Cardiac muscle cell (in vitro differentiated cells and primary cell): ENCODE results near the gene CENPU. TPM values are rescaled to one million over a fixed set of nuclear protein-coding genes. Genes with fewer than 3 reads are reported as not detected.
A peak's percentile ranks its signal among the peaks of the same experiment; 100 is the strongest.

Source experiments
- DNase-seq, 2 donors: peaks; one replicate each; pipeline versions ENCODE4 v3.0.0 to v3.0.0-alpha.2; 2010 to 2017; ENCODE audit warnings: low read depth in 1 of 2, low spot score in 1 of 2
- H3K27ac ChIP-seq: fragments of 200-600 bp; sonication (generic); 2 replicates; pipeline ENCODE4 v1.5.1; 2016
- H3K27me3 ChIP-seq: fragments of 200-600 bp; sonication (generic); 2 replicates; pipeline ENCODE4 v1.6.0; 2016; ENCODE audit warnings: control low read depth
- H3K36me3 ChIP-seq: fragments of 200-600 bp; sonication (generic); 2 replicates; pipeline ENCODE4 v1.5.1; 2016; ENCODE audit warnings: control low read depth
- H3K4me1 ChIP-seq: fragments of 200-600 bp; sonication (generic); 2 replicates; pipeline ENCODE4 v1.8.1; 2017; ENCODE audit warnings: low read depth, mild to moderate bottlenecking, mixed run types
- H3K4me3 ChIP-seq: fragments of 200-600 bp; sonication (generic); 2 replicates; pipeline ENCODE4 v1.5.1; 2016; ENCODE audit warnings: mild to moderate bottlenecking
- H3K9me3 ChIP-seq: fragments of 200-600 bp; sonication (generic); 2 replicates; pipeline ENCODE4 v1.5.1; 2017; ENCODE audit warnings: low read depth, mild to moderate bottlenecking, control low read depth
- polyA plus RNA-seq: library from polyadenylated mRNA; unstranded; fragments of >200 nt; fragmentation: Nextera tagmentation; extraction: Ambion mirVana; gene quantifications from 2 replicates; pipeline ENCODE4 v1.2.1, GENCODE V29; 2016
- total RNA-seq: library from RNA; depleted of rRNA; stranded (reverse); fragments of >200 nt; gene quantifications from 2 replicates; pipeline ENCODE4 v1.2.3, GENCODE V29; 2016
- TF ChIP-seq, protein P1 (sequence below): IDR thresholded peaks from 2 replicates; pipeline ENCODE4 v1.5.1; 2012; ENCODE audit warnings: low read depth, mild to moderate bottlenecking, low read length

CENPU gene
- total and polyA plus RNA-seq, 2 experiments from 2014 or later: 8.7 to 9.9 TPM

DNA sequence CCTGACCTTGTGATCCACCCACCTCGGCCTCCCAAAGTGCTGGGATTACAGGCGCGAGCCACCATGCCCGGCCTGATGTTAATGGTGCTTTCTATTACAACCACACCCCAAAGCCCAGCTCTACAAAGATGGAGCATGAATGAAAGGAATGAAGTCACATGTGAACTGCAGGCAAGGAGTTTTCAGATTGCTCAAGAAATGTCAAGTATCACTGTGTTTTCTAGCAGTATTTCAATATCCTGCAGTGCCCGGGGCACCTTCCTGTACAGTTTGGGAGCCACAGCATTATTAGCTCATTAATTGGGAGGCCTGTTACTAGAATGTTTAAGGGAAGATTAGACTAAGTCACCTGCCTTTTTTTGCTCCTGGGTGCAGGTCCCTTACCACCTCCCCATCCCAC, 44.2 kb downstream of the CENPU start:
- H3K4me1 ChIP-seq: peaks cover 1% of the 10 kb centered on the region
- peaks cover 5% of the 10 kb centered on the region for H3K36me3 ChIP-seq
- no peaks in the 10 kb centered on the region for H3K27me3 ChIP-seq
- no peak for DNase-seq
- H3K4me3 ChIP-seq: no peak overlapping the region
- TF ChIP-seq, protein P1, sequence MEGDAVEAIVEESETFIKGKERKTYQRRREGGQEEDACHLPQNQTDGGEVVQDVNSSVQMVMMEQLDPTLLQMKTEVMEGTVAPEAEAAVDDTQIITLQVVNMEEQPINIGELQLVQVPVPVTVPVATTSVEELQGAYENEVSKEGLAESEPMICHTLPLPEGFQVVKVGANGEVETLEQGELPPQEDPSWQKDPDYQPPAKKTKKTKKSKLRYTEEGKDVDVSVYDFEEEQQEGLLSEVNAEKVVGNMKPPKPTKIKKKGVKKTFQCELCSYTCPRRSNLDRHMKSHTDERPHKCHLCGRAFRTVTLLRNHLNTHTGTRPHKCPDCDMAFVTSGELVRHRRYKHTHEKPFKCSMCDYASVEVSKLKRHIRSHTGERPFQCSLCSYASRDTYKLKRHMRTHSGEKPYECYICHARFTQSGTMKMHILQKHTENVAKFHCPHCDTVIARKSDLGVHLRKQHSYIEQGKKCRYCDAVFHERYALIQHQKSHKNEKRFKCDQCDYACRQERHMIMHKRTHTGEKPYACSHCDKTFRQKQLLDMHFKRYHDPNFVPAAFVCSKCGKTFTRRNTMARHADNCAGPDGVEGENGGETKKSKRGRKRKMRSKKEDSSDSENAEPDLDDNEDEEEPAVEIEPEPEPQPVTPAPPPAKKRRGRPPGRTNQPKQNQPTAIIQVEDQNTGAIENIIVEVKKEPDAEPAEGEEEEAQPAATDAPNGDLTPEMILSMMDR: no peak
- H3K9me3 ChIP-seq: no peaks in the 10 kb centered on the region
- H3K27ac ChIP-seq: no peak overlapping the region

DNA sequence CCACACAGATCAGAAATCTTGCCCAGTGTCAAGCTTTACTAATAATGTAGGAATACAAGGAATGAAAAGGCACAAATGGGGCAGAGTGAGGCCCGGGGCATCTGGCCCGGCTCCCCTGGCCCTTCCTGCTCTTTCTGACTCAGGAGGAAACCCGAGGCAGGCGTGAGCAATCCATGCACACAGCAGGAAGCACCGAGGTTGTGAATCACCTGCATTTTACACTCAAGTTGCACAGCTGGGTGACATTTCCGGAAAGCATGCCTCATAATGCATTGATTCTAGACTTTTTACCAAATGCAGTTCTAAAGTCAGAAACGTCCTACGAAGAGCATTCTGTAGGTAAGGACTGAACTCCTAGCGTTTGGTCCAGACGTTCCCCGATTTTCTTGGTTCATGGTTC, 45.4 kb downstream of the CENPU start:
- no peaks in the 10 kb centered on the region for H3K4me1 ChIP-seq
- peaks cover 5% of the 10 kb centered on the region for H3K36me3 ChIP-seq
- H3K9me3 ChIP-seq: no peaks in the 10 kb centered on the region
- peak in 1 of 2 donors; percentile 84 for DNase-seq
- H3K4me3 ChIP-seq: no peak overlapping the region
- no peaks in the 10 kb centered on the region for H3K27me3 ChIP-seq
- no peak overlapping the region for H3K27ac ChIP-seq
- TF ChIP-seq, protein P1: no peak

DNA sequence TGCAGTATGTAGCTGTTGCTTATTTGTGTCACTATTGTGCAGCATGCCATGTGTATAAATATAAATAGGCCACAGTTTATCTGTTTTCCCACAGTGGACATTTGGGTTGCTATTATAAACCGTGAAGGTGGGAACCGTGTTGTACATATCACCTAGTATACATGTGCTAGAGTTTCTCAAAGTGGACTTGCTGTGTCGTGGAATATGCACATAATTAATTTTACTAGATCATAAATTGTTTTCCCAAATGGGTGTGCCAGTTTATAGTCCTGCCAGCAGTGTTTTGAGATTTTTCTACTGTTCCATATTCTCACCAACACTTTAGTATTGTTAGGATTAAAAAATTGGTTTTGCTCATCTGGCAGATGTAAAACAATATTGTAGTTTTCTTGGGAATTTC, 45.9 kb downstream of the CENPU start:
- H3K9me3 ChIP-seq: no peaks in the 10 kb centered on the region
- TF ChIP-seq, protein P1: no peak
- no peaks in the 10 kb centered on the region for H3K27me3 ChIP-seq
- no peak for DNase-seq
- no peaks in the 10 kb centered on the region for H3K4me1 ChIP-seq
- H3K27ac ChIP-seq: no peak overlapping the region
- H3K36me3 ChIP-seq: peaks cover 3% of the 10 kb centered on the region
- no peak overlapping the region for H3K4me3 ChIP-seq

DNA sequence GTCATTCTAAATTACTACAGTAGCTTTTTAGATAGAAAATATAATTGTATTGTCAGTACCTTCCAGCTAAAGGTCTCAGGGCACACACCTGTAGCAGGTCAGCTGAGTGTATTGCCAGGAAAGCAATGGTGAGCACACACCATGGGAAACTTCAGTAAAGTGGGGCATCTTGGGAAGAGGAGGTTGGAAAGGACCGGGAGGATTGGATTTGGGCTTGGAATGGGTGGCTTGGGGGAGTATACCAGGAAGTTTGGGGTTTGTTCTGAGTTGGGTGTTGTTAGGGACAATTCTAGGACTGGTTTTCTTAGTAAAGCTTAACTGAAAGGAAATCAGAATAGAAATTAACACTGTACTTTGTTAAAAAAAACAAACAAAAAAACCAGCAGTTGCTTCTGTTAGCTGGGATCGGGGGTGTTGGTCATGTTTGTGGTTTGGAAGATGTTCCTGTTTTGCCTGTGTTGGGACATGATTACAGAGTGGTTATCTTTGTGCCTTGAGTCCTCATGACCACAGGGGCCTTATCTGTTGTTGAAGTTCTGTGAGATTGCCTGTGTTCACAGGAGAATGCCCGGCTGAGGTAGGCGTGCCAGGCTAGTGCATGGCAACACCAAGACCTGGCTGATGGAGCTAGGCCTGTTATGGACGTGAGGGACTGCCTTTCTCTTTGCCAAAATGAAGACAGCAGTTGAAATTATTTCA, 49.3 kb downstream of the CENPU start:
- H3K27ac ChIP-seq: no peak overlapping the region
- H3K9me3 ChIP-seq: no peaks in the 10 kb centered on the region
- H3K27me3 ChIP-seq: no peaks in the 10 kb centered on the region
- no peak overlapping the region for H3K4me3 ChIP-seq
- no peaks in the 10 kb centered on the region for H3K4me1 ChIP-seq
- peaks cover 3% of the 10 kb centered on the region for H3K36me3 ChIP-seq
- peak in 1 of 2 donors; percentile 59 for DNase-seq
- TF ChIP-seq, protein P1: no peak

DNA sequence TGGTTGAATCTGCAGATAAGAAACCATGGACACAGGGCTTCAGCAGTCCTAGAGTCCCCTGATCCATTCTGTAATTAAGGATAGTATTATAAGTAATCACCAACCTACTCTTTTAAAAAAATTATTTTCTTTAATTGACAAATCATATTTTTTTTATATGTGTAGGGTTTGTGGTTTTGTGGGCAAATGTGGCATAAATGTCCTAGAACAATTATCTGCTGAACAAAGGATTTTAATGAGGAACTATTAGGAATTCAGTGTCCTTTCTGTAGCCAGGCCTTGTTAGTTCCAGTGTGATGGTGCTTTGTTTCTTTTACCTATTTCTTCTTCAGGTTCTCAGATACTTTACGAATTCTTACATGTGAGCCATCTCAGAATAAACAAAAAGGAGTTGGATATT, 52.0 kb downstream of the CENPU start:
- Histone ChIP-seq H3K27ac (no peak overlapping the region), H3K36me3 (peaks cover 3% of the 10 kb centered on the region), H3K4me1 (no peaks in the 10 kb centered on the region), H3K27me3 (no peaks in the 10 kb centered on the region), H3K4me3 (no peak overlapping the region), H3K9me3 (no peaks in the 10 kb centered on the region)
- DNase-seq: no peak
- TF ChIP-seq, protein P1: no peak

DNA sequence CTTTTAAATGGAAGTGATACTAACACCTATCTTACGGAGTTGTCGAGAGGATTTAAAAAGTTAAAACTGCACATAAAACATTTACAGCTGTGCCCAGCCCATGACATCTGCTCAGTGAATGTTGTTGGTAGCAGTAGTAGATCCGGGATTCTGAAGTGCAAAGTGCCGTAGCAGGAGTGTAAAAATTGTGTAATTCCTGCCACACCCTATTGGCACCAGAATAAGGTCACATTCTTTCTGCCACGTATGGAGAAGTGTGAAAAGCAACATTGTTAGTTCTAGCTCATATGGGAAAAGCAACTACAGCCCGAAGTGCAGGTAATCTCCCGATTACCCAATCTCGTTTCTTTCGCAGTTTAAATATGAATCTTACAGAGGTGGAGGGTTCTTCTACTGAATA, 53.2 kb downstream of the CENPU start:
- Histone ChIP-seq H3K36me3 (peaks cover 3% of the 10 kb centered on the region), H3K27ac (no peak overlapping the region), H3K27me3 (no peaks in the 10 kb centered on the region), H3K4me1 (no peaks in the 10 kb centered on the region), H3K9me3 (no peaks in the 10 kb centered on the region), H3K4me3 (no peak overlapping the region)
- no peak for DNase-seq
- TF ChIP-seq, protein P1: no peak
